GM21786 (cell line): Measurements from ENCODE around the gene PRDM16.
"Not testable (repeated sequence)": the region's sequence is repeated elsewhere in the genome, so short reads cannot be mapped to it uniquely, and the experiment has no call there.

Experiments used
- ATAC-seq: cut with Tn5 transposase; IDR thresholded peaks from one replicate; pipeline ENCODE4 v1.9.1; 2021; ENCODE audit not compliant: unreplicated experiment

Gene PRDM16

GRCh38 chr1:3080053-3080955 is 11.3 kb downstream of the PRDM16 start:
- ATAC-seq: no peak

GRCh38 chr1:3081171-3081683 is 12.2 kb downstream of the PRDM16 start:
- ATAC-seq: no peak

GRCh38 chr1:3082051-3082450 is 13.0 kb downstream of the PRDM16 start:
- no peak for ATAC-seq

DNA sequence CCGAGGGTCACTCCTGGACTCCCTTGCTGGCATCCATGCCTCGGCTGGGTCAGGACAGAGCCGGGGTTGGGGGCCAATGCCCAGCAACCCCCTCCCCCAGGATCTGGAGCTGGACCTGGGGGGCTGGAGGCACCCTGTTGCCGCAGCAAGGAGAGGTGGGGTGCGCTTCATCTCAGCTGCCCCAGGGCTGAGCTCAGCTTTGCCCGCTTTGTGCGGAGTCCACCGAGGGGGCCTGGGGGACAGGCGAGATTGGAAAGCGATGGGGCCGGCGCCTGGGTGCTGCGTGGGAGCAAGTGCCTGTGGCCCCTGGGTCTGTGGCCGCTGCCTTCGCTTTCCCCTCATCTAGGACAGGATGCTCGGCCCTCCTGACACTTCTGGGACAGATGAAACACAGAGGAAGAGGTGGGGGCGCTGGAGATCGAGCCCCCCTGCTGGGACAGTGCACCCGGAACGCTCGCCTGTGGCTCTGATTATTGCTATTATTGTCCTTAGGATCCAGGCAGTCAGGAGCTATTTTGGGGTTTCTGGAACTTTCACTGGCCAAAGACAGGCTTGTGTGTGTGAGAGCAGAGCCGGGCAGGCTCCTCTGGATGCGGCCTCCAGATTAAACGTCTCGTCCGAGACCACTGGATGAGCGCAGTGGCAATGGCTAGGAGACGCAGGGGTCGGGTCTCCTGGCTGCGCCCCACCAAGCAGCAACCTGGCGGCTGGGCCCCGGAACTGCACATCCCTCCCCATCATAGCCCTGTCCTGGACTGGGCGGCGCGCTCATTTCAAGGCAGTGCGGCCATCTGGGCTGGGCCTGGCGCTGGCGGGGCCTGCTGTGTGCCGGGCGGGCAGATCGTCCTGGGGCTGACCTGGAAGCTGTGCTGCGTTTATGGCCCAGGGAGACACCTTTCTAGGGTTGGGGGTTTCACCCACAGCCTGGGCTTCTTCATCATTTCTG is 13.8 kb downstream of the PRDM16 start:
- no peak for ATAC-seq

GRCh38 chr1:3084154-3084553 is 15.2 kb downstream of the PRDM16 start:
- ATAC-seq: no peak

DNA sequence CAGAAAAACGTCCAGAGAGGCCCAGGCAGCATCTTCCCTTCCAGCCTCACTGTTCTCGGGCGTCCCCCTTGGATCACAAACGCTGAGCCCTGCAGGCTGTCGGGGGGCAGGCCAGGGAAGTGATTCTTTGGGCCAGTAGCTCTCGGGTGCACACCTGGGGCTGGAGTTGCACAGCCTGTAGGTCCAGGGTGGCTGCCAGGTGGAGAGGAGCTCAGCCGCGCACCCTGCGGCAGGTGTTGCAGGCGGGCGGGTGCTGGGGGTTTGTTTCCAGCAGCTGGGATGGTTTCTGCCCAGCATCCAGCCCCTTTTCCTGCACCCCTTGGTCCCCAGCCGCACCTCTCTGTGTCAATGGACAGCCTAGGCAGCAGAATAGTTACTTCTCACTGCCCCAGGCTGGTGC is 15.7 kb downstream of the PRDM16 start:
- ATAC-seq: no peak

- ATAC-seq: no peak
Measured at GRCh38 chr1:3085721-3086120, 16.7 kb downstream of the PRDM16 start.

DNA sequence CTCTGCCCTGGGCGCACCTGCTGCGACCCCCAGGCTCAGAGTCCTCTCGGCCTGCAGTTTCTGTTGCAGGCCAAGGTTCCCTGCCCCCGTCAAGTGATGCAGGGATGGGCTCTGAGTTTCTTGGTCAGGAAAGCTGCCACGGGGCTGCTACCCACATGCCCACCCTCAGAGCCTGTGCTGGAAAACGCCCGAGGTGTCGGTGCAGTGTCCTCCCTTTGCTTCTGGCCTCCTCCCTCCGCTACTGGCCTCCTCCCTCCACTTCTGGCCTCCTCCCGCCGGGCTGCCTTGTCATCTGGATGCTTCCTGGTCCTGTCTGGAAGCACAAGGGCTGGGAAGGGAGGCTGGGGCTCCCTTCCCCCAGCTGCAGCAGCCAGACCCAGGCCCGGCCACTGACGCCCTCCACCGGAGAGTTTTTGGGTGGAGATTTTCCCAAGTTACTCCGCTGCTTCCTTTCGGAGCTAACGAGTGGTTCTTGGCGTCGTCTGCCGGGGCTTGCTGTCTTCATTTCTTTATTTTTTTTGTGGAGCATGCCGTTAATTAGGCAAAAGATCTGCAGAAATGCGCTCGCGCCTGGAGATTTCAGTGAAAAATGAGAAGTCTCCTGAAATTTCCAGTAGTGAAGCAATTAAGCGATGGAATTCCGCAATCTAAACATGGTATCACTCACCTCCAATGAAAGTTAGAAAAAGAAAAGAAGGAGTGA is 17.4 kb downstream of the PRDM16 start:
- no peak for ATAC-seq

- no peak for ATAC-seq
Measured at GRCh38 chr1:3087049-3087448, 18.0 kb downstream of the PRDM16 start.

DNA sequence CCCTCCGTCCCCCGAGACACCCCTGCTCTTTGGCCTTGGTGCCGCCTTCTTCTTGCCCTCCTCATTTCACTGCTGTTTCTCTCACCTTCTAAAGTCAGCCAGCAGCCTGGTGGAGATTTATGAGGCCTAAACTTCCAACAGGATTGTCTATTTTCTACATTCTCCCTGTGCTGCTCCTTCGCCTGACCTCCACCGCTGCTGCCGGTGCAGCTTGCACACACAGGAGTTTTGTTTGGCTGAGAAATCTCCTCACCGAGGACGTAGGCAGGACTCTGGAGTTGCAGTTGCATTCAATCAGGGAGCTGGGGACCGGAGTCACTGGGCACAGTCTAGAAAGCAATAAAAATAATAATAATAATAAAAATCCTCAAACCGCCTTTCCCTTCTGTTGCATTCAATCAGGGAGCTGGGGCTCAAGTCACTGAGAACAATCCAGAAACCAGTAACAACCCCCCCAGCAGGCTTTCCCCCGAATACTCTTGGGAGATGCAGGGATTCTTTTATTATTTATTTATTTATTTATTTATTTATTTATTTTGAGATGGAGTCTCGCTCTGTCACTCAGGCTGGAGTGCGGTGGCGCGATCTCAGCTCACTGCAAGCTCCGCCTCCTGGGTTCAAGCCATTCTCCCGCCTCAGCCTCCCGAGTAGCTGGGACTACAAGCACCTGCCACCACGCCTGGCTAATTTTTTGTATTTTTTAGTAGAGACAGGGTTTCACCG is 19.1 kb downstream of the PRDM16 start:
- not testable (repeated sequence) for ATAC-seq

- no peak for ATAC-seq
Measured at GRCh38 chr1:3089490-3089889, 20.5 kb downstream of the PRDM16 start.

GRCh38 chr1:3091334-3091733 is 22.3 kb downstream of the PRDM16 start:
- ATAC-seq: no peak

DNA sequence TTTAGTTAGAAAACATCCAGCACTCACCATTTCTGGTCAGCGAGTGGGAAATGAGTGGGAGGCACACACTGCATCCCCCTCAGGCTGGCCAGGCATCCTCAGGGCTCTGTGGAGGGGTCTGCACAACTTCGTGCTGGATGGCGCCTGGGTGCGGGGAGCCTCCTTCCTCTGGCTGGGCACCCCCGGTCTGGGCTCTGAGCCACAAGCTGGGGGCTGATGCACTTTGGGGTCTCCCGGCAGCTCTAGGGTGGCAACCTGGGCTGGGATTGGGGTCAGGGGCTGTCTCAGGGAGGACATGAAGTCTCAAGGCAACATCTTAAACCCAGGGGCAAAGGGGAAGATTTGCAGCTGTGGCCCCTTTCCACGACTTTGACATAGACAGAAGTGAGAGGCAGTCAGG is 23.5 kb downstream of the PRDM16 start:
- no peak for ATAC-seq

DNA sequence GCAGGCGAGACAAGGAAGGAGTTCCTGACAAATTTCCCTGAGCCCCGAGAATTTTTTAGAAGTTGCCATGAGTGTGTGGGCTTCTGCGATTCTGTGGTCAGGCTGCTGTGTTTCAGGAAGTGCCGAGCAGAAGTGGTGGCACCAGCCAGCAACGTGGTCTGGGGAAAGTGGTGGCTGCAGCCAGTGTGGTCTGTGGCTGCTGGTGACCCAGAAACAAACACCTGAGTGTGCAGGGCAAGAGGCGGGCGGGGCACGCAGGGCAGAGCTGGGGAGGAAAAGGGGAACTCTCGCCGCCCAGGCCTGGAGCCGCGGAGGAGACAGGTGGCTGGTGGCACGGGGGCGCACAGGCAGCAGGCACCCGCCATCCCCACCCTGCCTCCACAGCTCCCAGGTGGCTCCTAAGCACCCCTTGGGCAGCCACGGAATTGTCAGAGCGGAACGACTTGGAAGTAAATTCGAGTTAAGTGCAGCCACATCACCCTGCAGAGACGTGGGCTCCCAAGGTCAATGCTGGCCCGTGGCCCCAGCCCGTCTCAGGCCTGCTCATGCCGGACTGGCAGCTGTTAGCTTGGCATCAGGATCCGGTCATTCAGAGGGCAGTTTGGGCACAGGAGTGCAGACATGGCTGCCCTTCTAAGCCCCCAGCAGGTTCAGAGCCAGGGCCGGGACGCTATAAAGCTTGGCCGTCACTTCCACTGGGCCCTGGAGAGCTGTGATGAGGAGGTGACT is 25.1 kb downstream of the PRDM16 start:
- ATAC-seq: no peak

- no peak for ATAC-seq
Measured at GRCh38 chr1:3094863-3095780, 26.1 kb downstream of the PRDM16 start.

GRCh38 chr1:3096345-3096744 is 27.3 kb downstream of the PRDM16 start:
- ATAC-seq: no peak

DNA sequence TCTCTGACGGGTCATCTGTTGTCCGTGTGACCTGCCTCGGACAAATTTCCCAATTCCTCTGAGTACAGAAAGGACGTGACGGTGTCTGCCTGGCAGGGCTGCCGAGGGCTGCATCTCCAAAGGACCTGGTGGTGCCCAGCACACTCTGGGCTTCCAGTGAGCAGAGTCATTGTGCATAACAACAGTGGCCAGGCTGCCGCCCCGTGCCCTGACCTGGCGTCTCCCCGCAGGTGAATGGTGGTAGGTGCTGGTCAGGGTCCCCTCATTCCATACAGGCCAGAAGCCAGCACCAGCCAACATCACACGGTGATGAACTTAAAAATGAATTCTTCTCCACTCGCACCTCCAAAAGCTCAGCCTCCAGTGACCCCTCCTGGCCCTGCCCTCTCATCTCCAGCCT is 28.2 kb downstream of the PRDM16 start:
- no peak for ATAC-seq

GRCh38 chr1:3097861-3098260 is 28.9 kb downstream of the PRDM16 start:
- ATAC-seq: no peak

DNA sequence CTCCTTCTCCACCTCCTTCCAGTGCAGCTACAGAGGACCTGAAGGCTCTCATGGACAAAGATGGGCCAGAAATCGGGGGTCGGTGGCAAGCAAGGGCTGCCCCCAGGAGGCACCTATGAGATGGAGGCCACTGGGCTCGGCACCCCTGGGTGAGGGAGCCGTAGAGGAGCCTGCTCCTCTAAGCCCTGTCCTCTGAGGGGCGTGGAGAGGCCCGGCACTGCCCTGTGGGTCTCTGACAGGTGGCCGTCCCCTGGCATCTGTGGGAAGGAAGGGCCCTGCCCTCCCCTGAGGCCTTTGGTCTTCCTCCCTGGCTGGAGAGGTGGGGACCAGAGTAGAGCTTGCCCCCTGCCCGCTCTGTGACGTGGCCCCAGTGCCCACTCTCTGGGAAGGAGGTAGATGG is 30.9 kb downstream of the PRDM16 start:
- no peak for ATAC-seq
